K562 (cell line): ENCODE results near the gene CFHR5. TPM values are rescaled to one million over a fixed set of nuclear protein-coding genes. Genes with fewer than 3 reads are reported as not detected.

Source experiments
- ATAC-seq: fragments of 200-7000 bp; cut with Tn5 transposase; 3 replicates; pipeline ENCODE4 v1.9.1; 2020; ENCODE audit warnings: moderate library complexity
- BruUV-seq: library from RNA; stranded (reverse); fragments of 400-500 nt; replicated peaks from 2 replicates; lab custom pipeline; 2021; lab: Mats Ljungman, UMichigan
- CTCF ChIA-PET: fragments of 300-600 bp; formaldehyde crosslinking; extraction: SDS; loops from one replicate; lab custom pipeline; 2021; ENCODE audit warnings: low intra/inter-chr PET ratio; lab: Yijun Ruan, JAX
- POLR2A ChIA-PET: fragments of 300-600, 350-650 bp; sonication (Branson Sonifier 250); formaldehyde crosslinking; extraction: SDS; loops from one replicate; lab custom pipeline; 2021; ENCODE audit warnings: antibody characterized with exemption, inconsistent platforms; lab: Yijun Ruan, JAX
- DNase-seq, 4 experiments: peaks; one replicate each; pipeline versions ENCODE4 v3.0.0 to v3.0.0-alpha.2; 2011 to 2018; ENCODE audit warnings: low spot score in 3 of 4, mixed read lengths in 3 of 4; ENCODE audit errors: extremely low read depth in 1 of 4
- FAIRE-seq: peaks from 2 replicates; lab custom pipeline; 2011; peaks lifted over from hg19 to GRCh38; lab: Jason Lieb, UNC
- H2AFZ ChIP-seq: 2 replicates; pipeline ENCODE4 v1.6.0; 2011; ENCODE audit warnings: low read depth, low read length, control low read depth, inconsistent platforms
- H3K27ac ChIP-seq: fragments of 200-600 bp; 3 replicates; pipeline ENCODE4 v1.8.0; 2011; ENCODE audit warnings: low read depth, mild to moderate bottlenecking, control low read depth, inconsistent platforms, low read length, moderate library complexity, mixed read lengths; ENCODE audit errors: extremely low read depth
- H3K27me3 ChIP-seq, 2 experiments: fragments of 300-600 bp in 1 of 2; 2 replicates in 1 of 2; 3 replicates in 1 of 2; pipeline versions ENCODE4 v1.6.0 to v1.8.0; 2011; ENCODE audit warnings: inconsistent platforms in 2 of 2, low read length in 2 of 2, mild to moderate bottlenecking in 1 of 2, mixed read lengths in 1 of 2, moderate library complexity in 1 of 2; ENCODE audit not compliant: control insufficient read depth in 2 of 2, insufficient read depth in 2 of 2
- H3K36me3 ChIP-seq: fragments of 300-600 bp; 3 replicates; pipeline ENCODE4 v1.8.0; 2011; ENCODE audit warnings: mild to moderate bottlenecking, low read length, inconsistent platforms; ENCODE audit not compliant: control insufficient read depth, insufficient read depth
- H3K4me1 ChIP-seq, 2 experiments: fragments of 200-600 bp in 1 of 2; replicated peaks in 1 of 2; 2 replicates in 1 of 2; 3 replicates in 1 of 2; pipeline versions ENCODE4 v1.5.1 to v1.8.0; 2011; ENCODE audit warnings: inconsistent platforms in 2 of 2, low read length in 2 of 2, mild to moderate bottlenecking in 1 of 2, mixed read lengths in 1 of 2, moderate library complexity in 1 of 2; ENCODE audit not compliant: control insufficient read depth in 2 of 2, insufficient read depth in 2 of 2
- H3K4me2 ChIP-seq: 2 replicates; pipeline ENCODE4 v1.6.1; 2011; ENCODE audit warnings: low read length, control low read depth, inconsistent platforms, mixed read lengths; ENCODE audit not compliant: insufficient read depth
- H3K4me3 ChIP-seq: fragments of 200-600 bp; sonication (generic), shearing (Covaris generic); 2 replicates; pipeline ENCODE4 v1.5.1; 2016; ENCODE audit warnings: control low read depth, inconsistent platforms
- H3K79me2 ChIP-seq: fragments of 200-600 bp; 3 replicates; pipeline ENCODE4 v1.8.0; 2011; ENCODE audit warnings: low read length, inconsistent platforms; ENCODE audit not compliant: control insufficient read depth, insufficient read depth
- H3K9ac ChIP-seq, 2 experiments: 2 replicates each; pipeline versions ENCODE4 v1.6.0 to v1.6.1; 2011; ENCODE audit warnings: low read depth in 2 of 2, low read length in 2 of 2, control low read depth in 1 of 2, inconsistent platforms in 1 of 2, mild to moderate bottlenecking in 1 of 2, mixed read lengths in 1 of 2; ENCODE audit not compliant: insufficient read depth in 1 of 2
- H3K9me1 ChIP-seq: one replicate; pipeline ENCODE4 v1.6.0; 2011; ENCODE audit warnings: inconsistent platforms, mild to moderate bottlenecking, low read length, moderate library complexity; ENCODE audit not compliant: control insufficient read depth, insufficient read depth
- H3K9me3 ChIP-seq: replicated peaks from 2 replicates; pipeline ENCODE4 v1.5.1; 2011; ENCODE audit warnings: low read depth, low read length, inconsistent platforms; ENCODE audit not compliant: control insufficient read depth, insufficient read depth
- H4K20me1 ChIP-seq: replicated peaks from 2 replicates; pipeline ENCODE4 v1.6.1; 2011; ENCODE audit warnings: low read length, inconsistent platforms, mixed read lengths; ENCODE audit not compliant: control insufficient read depth, insufficient read depth
- EHMT2 ChIP-seq: fragments of 450-650 bp; IDR thresholded peaks from 2 replicates; pipeline ENCODE4 v1.6.1; 2018; ENCODE audit warnings: antibody characterized with exemption
- GATAD2B ChIP-seq: fragments of 450-650 bp; IDR thresholded peaks from 2 replicates; pipeline ENCODE4 v1.6.1; 2017; ENCODE audit warnings: mild to moderate bottlenecking, borderline replicate concordance
- HOXB6 ChIP-seq: fragments of 250-450 bp; sonication (Bioruptor Pico); IDR thresholded peaks from 2 replicates; pipeline ENCODE4 v1.5.1; 2022; ENCODE audit warnings: mild to moderate bottlenecking, borderline replicate concordance
- POLR2H ChIP-seq: IDR thresholded peaks from 2 replicates; pipeline ENCODE4 v1.6.1; 2016; ENCODE audit warnings: missing genetic modification characterization, low read depth, mild to moderate bottlenecking, control low read depth, missing compliant biosample characterization, moderate library complexity
- PTTG1 ChIP-seq: fragments of 450-650 bp; IDR thresholded peaks from 2 replicates; pipeline ENCODE4 v1.6.1; 2016; ENCODE audit warnings: low read depth, mild to moderate bottlenecking, missing genetic modification characterization, missing compliant biosample characterization
- ZBTB7A ChIP-seq: IDR thresholded peaks from 2 replicates; pipeline ENCODE4 v1.6.1; 2011; ENCODE audit warnings: low read depth, mild to moderate bottlenecking, low read length, moderate library complexity, borderline replicate concordance; ENCODE audit not compliant: control insufficient read depth
- ZNF174 ChIP-seq: fragments of 250-450 bp; sonication (Bioruptor Pico); IDR thresholded peaks from 2 replicates; pipeline ENCODE4 v1.4.0; 2020; ENCODE audit warnings: mild to moderate bottlenecking
- ZNF239 ChIP-seq: fragments of 250-450 bp; sonication (Bioruptor Pico); IDR thresholded peaks from 2 replicates; pipeline ENCODE4 v1.4.0; 2020; ENCODE audit warnings: mild to moderate bottlenecking
- ZNF24 ChIP-seq: fragments of 450-650 bp; IDR thresholded peaks from 2 replicates; pipeline ENCODE4 v1.6.1; 2016
- WGBS: fragments of 100-300 bp; shearing (Covaris generic); methylation state at CpG from one replicate; pipeline ENCODE4 v1.1.6; 2016; ENCODE audit warnings: low coverage, mixed read lengths; ENCODE audit not compliant: insufficient coverage; ENCODE audit errors: missing lambda C conversion rate; 5-methylcytosine and 5-hydroxymethylcytosine counted together
- in situ Hi-C: fragments of 300-500 bp; cut with MboI; formaldehyde crosslinking; loops from 4 replicates; pipeline ENCODE4 v1.15.0; 2018; ENCODE audit warnings: inconsistent platforms, mixed read lengths
- intact Hi-C: fragments of 100-400 bp; cut with micrococcal nuclease; formaldehyde crosslinking; loops from 2 replicates; pipeline ENCODE4 v1.14.2; 2022
- polyA plus RNA-seq, 8 experiments: library from polyadenylated mRNA; depleted of rRNA in 4 of 8; stranded (reverse) in 5 of 8; unstranded in 3 of 8; fragments of >200 nt; fragmentation: Nextera tagmentation in 2 of 8; fragmentation: Illumina TruSeq in 1 of 8; extraction: Ambion mirVana in 2 of 8; extraction: Trizol in 1 of 8; gene quantifications; 2 replicates each; pipeline versions ENCODE4 v1.2.1 to v1.2.3, GENCODE V29; 2011 to 2014; ENCODE audit warnings: inconsistent platforms in 1 of 8, missing spikeins in 1 of 8
- total RNA-seq, 7 experiments: library from RNA; depleted of rRNA in 6 of 7; stranded (reverse); fragments of >200 nt in 6 of 7; fragmentation: Illumina TruSeq in 2 of 7; extraction: Trizol in 2 of 7; gene quantifications; 2 replicates each; pipeline versions ENCODE4 v1.2.1 to v1.2.3, GENCODE V29; 2011 to 2021; ENCODE audit warnings: low replicate concordance in 1 of 7
- TF ChIP-seq, protein P1 (sequence below): fragments of 250-450 bp; sonication (Bioruptor Pico); IDR thresholded peaks from 2 replicates; pipeline ENCODE4 v1.4.0; 2020; ENCODE audit warnings: borderline replicate concordance

CFHR5 gene
- total and polyA plus RNA-seq, 9 of the 15 experiments (the other 6 are each of a cell fraction or from before 2014, with no cell fraction given): not detected

DNA sequence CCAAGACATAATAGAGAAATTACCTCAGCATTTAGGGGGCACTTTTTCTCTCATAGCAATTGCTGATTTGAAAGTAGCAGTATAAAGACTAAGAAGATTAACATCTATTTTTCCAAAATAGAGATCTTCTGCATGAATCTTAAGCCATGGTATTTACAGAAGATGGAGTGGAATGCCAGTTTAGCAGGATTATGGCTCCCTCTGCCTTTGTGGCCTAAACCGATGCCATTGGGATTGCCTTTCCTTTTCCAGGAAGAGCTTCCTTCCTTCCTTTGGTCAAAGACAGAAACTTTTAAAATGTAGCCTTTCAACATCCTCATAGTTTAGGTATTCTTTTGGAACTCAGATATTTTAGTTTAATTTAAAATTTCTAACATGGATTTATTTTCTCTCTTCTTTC lies 39.4 kb downstream of the CFHR5 start:
- no peak for FAIRE-seq
- Histone ChIP-seq H3K4me3 (no peak overlapping the region), H3K36me3 (no peaks in the 10 kb centered on the region), H2AFZ (no peak overlapping the region)
- intact Hi-C loops: no loop called here
- no peak for TF ChIP-seq HOXB6 (CRISPR knock-in tag)
- no peak for TF ChIP-seq PTTG1 (tag)
- TF ChIP-seq GATAD2B: no peak
- no peak for TF ChIP-seq EHMT2
- TF ChIP-seq ZNF24: no peak
- no peak for TF ChIP-seq ZBTB7A
- TF ChIP-seq ZNF174: no peak
- no peak for TF ChIP-seq POLR2H
- TF ChIP-seq, protein P1, sequence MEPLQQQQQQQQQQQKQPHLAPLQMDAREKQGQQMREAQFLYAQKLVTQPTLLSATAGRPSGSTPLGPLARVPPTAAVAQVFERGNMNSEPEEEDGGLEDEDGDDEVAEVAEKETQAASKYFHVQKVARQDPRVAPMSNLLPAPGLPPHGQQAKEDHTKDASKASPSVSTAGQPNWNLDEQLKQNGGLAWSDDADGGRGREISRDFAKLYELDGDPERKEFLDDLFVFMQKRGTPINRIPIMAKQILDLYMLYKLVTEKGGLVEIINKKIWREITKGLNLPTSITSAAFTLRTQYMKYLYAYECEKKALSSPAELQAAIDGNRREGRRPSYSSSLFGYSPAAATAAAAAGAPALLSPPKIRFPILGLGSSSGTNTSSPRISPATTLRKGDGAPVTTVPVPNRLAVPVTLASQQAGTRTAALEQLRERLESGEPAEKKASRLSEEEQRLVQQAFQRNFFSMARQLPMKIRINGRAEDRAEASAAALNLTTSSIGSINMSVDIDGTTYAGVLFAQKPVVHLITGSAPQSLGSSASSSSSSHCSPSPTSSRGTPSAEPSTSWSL: no peak
- TF ChIP-seq ZNF239: no peak
- TF ChIP-seq, all 486 proteins: peak for 0
- no peak overlapping the region for H3K9ac ChIP-seq
- ChIA-PET CTCF (no interaction called here), POLR2A (interaction anchor here (0.6 kb wide), 1 partner anchor 11 kb away, joined by 3 read pairs; no protein-coding TSS in a partner anchor)
- ATAC-seq: no peak
- no peaks in the 10 kb centered on the region for H3K4me1 ChIP-seq
- no peak overlapping the region for H3K4me2 ChIP-seq
- H3K27ac ChIP-seq: no peak overlapping the region
- no peaks in the 10 kb centered on the region for H3K9me1 ChIP-seq
- no peak for DNase-seq
- no peaks in the 10 kb centered on the region for H3K27me3 ChIP-seq
- WGBS: 10% methylated on average over 1 of the region's 1 CpG
- BruUV-seq: no TSS peak
- H3K9me3 ChIP-seq: no peaks in the 10 kb centered on the region
- in situ Hi-C loops: no loop called here
- no peaks in the 10 kb centered on the region for H3K79me2 ChIP-seq
- H4K20me1 ChIP-seq: no peaks in the 10 kb centered on the region
